PC-3 (cell line): ENCODE data around the gene FAM120B.

Experiments
- CTCF ChIP-seq: fragments of 300-600 bp; sonication (generic); conservative IDR thresholded peaks from 2 replicates; pipeline ENCODE4 v1.5.1; 2017; ENCODE audit warnings: antibody characterized with exemption, low read depth, mild to moderate bottlenecking, low read length
- EZH2 ChIP-seq: fragments of 300-600 bp; sonication (generic); IDR thresholded peaks from one replicate; pipeline ENCODE4 v1.6.1; 2017; ENCODE audit warnings: antibody characterized with exemption, mild to moderate bottlenecking, low read length; ENCODE audit not compliant: unreplicated experiment

- TF ChIP-seq EZH2 (no peak), CTCF (no peak)
These were observed 33.4 kb upstream of the FAM120B start for GRCh38 chr6:170273191-170273590.
